Endothelial cell (in vitro differentiated cells): ENCODE measurements around the gene MID1. TPM values are rescaled to one million over a fixed set of nuclear protein-coding genes. Genes with fewer than 3 reads are reported as not detected.

Experiments used
- DNase-seq: peaks from one replicate; pipeline ENCODE4 v3.0.0; 2021; ENCODE audit warnings: low spot score
- H3K27ac Mint-ChIP-seq: one replicate; pipeline ENCODE4 v1.8.0; 2021; ENCODE audit warnings: mixed read lengths, inconsistent platforms; ENCODE audit not compliant: unreplicated experiment
- H3K27me3 Mint-ChIP-seq: one replicate; pipeline ENCODE4 v1.8.0; 2021; ENCODE audit warnings: mild to moderate bottlenecking, moderate library complexity, mixed read lengths, inconsistent platforms; ENCODE audit not compliant: unreplicated experiment
- H3K36me3 Mint-ChIP-seq: one replicate; pipeline ENCODE4 v1.8.0; 2021; ENCODE audit warnings: mild to moderate bottlenecking, low read depth, mixed read lengths, inconsistent platforms; ENCODE audit not compliant: unreplicated experiment
- H3K4me1 Mint-ChIP-seq: one replicate; pipeline ENCODE4 v1.8.0; 2021; ENCODE audit warnings: mild to moderate bottlenecking, mixed read lengths, inconsistent platforms; ENCODE audit not compliant: unreplicated experiment
- H3K4me3 Mint-ChIP-seq: one replicate; pipeline ENCODE4 v1.8.0; 2021; ENCODE audit warnings: mild to moderate bottlenecking, mixed read lengths, inconsistent platforms; ENCODE audit not compliant: unreplicated experiment
- H3K9me3 Mint-ChIP-seq: one replicate; pipeline ENCODE4 v1.8.0; 2021; ENCODE audit warnings: mixed read lengths, inconsistent platforms; ENCODE audit not compliant: unreplicated experiment
- CTCF ChIP-seq: fragments of 200-600 bp; sonication (generic); IDR thresholded peaks from one replicate; pipeline ENCODE4 v1.5.0; 2021; ENCODE audit warnings: antibody characterized with exemption; ENCODE audit not compliant: unreplicated experiment
- total RNA-seq: library from RNA; stranded (reverse); fragmentation: NEBNext Ultra II Directional; extraction: Animal tissue kit (Norgen Biotek cat#: 25700); gene quantifications from one replicate; pipeline ENCODE4 v1.2.1, GENCODE V29; 2021; ENCODE audit not compliant: unreplicated experiment

Gene MID1
- total RNA-seq, 1 donor from 2014 or later, result 61.8 TPM

- peaks cover 21% of the 10 kb centered on the region for H3K4me1 Mint-ChIP-seq
- H3K27ac Mint-ChIP-seq, result no peak overlapping the region
- DNase-seq, result no peak
- no peak for TF ChIP-seq CTCF
- no peaks in the 10 kb centered on the region for H3K9me3 Mint-ChIP-seq
- H3K36me3 Mint-ChIP-seq, result peaks cover 9% of the 10 kb centered on the region
- no peak overlapping the region for H3K4me3 Mint-ChIP-seq
- peaks cover 2% of the 10 kb centered on the region for H3K27me3 Mint-ChIP-seq
Measured at GRCh38 chrX:10571260-10571659, 49.1 kb downstream of the MID1 start.

- no peak overlapping the region for H3K27ac Mint-ChIP-seq
- H3K27me3 Mint-ChIP-seq, result peaks cover 2% of the 10 kb centered on the region
- no peak for TF ChIP-seq CTCF
- DNase-seq, result no peak
- H3K9me3 Mint-ChIP-seq, result no peaks in the 10 kb centered on the region
- peaks cover 10% of the 10 kb centered on the region for H3K36me3 Mint-ChIP-seq
- H3K4me1 Mint-ChIP-seq, result peaks cover 18% of the 10 kb centered on the region
- H3K4me3 Mint-ChIP-seq, result no peak overlapping the region
Measured at GRCh38 chrX:10570601-10571000, 49.8 kb downstream of the MID1 start.

GRCh38 chrX:10569946-10570345 is 50.4 kb downstream of the MID1 start:
- no peak for DNase-seq
- no peak for TF ChIP-seq CTCF
- Mint-ChIP-seq H3K9me3 (no peaks in the 10 kb centered on the region), H3K36me3 (peaks cover 10% of the 10 kb centered on the region), H3K27ac (no peak overlapping the region), H3K4me3 (no peak overlapping the region), H3K4me1 (peaks cover 16% of the 10 kb centered on the region), H3K27me3 (peaks cover 2% of the 10 kb centered on the region)

- peaks cover 7% of the 10 kb centered on the region for H3K36me3 Mint-ChIP-seq
- TF ChIP-seq CTCF, result no peak
- no peak overlapping the region for H3K4me3 Mint-ChIP-seq
- H3K27me3 Mint-ChIP-seq, result peaks cover 2% of the 10 kb centered on the region
- no peak for DNase-seq
- no peaks in the 10 kb centered on the region for H3K9me3 Mint-ChIP-seq
- H3K4me1 Mint-ChIP-seq, result peaks cover 13% of the 10 kb centered on the region
- H3K27ac Mint-ChIP-seq, result no peak overlapping the region
Measured at GRCh38 chrX:10568428-10568827, 52.0 kb downstream of the MID1 start.

- no peak overlapping the region for H3K4me3 Mint-ChIP-seq
- no peak for DNase-seq
- TF ChIP-seq CTCF, result no peak
- H3K27me3 Mint-ChIP-seq, result peaks cover 2% of the 10 kb centered on the region
- H3K36me3 Mint-ChIP-seq, result peaks cover 4% of the 10 kb centered on the region
- H3K27ac Mint-ChIP-seq, result no peak overlapping the region
- no peaks in the 10 kb centered on the region for H3K9me3 Mint-ChIP-seq
- peaks cover 10% of the 10 kb centered on the region for H3K4me1 Mint-ChIP-seq
Measured at GRCh38 chrX:10567136-10567535, 53.2 kb downstream of the MID1 start.
